HG03097 (cell line): ENCODE measurements around the gene LRRC8B.

Source experiments
- ATAC-seq: cut with Tn5 transposase; IDR thresholded peaks from one replicate; pipeline ENCODE4 v1.9.1; 2021; ENCODE audit not compliant: unreplicated experiment, low FRiP score

LRRC8B gene

DNA sequence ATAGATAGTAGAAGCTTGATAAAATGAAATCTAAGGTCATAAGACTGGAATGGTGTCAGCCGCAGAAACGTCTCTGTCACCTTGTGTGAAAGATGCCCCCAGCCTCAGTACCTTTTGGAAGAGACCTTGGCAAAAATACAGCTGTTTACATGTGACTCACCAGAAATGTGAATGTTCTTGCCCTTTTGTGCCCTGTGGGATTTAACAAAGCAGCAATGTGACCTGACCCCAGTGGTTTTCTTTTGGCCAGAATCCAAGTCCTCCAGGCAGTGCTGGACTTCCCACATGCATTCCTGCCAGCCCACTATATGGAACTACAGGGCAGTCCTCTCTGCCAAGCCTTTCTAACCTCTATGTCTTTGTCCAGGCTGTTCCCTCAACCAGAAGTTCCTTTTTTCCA, 81.1 kb downstream of the LRRC8B start:
- no peak for ATAC-seq

- ATAC-seq: no peak
Observed at GRCh38 chr1:89606227-89606980, 81.8 kb downstream of the LRRC8B start.

DNA sequence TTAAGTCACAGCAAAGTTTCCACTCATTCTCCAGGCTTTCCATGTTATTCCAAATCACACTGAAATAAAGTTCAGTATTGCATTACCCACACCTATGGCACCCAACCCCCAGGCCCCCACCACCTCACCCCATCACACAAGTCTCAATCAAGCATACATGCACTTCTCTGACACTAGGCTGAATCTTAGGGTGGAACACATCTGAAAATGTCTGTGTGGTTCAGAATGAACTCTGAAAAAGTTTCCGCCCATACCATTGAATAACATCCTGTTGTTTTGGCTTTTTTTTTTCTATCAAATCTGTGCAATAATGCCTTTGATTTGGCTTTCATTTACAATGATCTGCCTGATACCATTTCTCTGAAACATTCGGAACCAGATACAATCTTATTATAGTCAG, 82.5 kb downstream of the LRRC8B start:
- no peak for ATAC-seq

DNA sequence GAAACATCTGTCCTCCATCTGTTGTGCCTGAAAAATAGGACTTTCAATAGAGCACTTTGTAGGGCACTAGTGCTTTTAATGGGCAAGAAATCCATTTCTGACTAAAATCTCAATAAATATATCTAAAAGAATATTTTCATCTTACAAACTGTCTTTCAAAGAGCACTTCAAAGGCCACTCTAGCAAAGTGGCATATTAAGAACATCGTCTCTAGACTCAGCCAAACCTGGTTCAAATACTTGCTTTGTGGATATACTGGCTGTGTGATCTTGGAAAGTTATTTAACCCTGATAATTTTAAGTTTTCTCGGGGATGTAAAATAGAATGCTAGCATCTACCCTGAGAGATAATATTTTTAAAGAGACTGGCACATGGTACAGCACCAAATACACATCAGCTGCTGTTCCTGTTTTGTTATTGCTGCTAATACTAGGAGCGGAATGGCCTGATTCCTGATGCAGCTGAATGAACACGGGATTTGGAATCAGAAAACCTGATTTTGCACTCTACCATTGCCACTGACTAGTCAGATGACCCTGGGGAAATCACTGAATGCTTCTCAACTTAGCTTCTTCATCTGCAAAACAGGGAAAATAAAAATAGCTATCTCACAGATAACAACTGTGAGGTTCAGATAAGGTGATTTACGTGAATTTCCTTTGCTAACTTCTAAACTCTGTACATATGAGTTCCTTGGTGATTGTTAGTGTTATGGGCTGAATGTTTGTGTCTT, 83.1 kb downstream of the LRRC8B start:
- ATAC-seq: no peak

- no peak for ATAC-seq
Observed at GRCh38 chr1:89608319-89608983, 83.8 kb downstream of the LRRC8B start.

DNA sequence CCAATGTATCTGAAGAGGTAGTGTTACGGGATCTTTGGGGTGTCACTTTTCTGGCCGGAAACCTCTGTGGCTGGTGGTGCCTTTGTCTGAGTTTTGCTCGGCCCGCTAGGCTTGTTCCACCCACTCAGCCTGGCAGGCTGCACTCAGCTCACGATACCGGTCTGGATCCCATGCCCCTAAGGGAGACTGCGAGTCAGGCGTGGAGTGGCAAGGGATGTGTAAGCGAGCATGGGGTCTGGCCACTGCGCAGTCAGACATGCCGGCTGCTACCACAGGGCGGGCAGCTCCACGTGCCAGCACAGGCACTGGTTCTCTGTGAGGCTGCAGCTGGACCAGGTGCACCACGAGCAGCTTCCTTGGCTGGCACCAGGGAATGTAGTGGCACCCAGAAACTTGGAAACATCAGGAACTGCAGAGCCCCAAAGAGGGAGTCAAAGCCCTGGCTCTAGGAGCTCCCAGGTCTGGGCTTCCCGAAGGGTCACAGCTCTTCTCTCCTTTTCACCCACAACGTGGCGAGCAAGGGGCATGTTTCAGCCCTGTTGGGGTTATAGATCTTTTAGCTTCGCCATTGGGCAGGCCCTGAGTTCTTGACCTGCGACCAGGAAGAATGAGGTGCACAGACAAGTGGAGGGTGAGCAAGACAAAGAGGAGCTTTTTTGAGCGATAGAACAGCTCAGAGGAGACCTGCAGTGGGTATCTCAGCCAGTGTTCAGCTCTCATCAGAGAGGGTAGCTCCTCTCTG, 84.5 kb downstream of the LRRC8B start:
- no peak for ATAC-seq

DNA sequence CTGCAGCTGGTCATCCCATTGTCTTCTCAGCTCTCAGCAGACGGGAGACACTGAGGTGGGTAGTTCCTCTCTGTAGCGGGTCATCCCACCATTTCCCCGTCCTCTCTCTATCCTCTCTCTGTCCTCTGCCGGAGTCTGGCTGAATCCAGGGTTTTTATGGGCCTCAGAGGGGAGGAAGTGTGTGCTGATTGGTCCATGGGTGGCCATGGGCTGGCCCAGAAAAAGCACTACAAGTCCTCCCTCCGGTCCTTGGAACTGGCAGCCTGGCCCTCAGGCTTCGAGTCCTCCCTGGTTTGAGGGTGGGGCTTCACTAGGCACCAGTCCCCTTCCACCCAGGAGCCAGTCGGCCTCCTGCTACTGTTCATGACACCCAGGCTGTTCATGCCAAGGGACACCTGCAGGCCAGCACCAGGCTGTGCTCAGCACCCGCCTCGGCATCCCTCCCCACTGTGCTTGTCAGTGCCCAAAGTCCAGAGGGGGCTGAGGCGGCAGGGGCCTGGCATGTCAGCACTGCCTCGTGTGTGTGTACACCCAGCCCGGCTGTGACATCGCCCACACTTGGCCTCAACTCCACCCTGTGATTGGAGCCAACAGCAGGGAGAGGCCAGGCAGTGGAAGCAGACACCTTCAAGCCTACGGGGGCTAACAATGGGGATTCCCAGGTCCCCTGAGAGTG, 85.3 kb downstream of the LRRC8B start:
- no peak for ATAC-seq

GRCh38 chr1:89610457-89611011, 85.9 kb downstream of the LRRC8B start:
- ATAC-seq: no peak

DNA sequence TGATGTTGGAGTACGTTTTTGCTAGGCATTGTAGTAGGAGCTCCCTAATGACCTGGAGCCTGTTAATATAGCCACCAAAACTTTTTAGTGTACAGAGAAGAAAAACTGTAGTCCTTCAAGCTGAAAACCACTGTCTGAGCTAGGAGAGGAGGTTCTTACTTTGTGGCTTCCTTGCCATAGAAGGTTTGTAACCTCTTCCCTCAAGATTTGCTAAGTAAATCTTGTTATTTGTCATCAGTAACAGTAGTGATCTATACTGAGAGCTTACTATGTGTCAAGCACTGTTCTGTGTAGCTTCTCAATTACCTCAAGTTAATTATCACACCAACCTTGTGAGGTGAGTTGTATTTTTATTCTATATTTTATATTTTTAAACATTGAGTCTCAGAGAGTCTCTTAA, 87.1 kb downstream of the LRRC8B start:
- ATAC-seq: peak; percentile 91

DNA sequence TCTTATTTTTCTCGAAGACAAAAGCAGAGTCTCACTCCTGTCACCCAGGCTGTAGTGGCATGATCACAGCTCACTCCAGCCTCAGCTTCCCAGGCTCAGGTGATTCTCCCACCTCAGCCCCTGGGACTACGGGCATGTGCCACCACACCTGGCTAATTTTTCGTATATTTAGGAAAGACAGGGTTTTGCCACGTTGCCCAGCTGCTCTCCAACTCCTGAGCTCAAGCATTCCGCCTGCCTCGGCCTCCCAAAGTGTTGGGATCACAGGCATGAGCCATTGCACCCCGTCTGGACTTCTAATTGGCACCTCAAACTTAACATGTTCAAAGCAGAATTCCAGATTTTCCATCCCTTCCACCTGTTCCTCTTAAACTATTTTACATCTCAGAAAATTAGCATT, 89.3 kb downstream of the LRRC8B start:
- ATAC-seq: no peak

GRCh38 chr1:89615676-89616598, 91.3 kb downstream of the LRRC8B start:
- no peak for ATAC-seq

- ATAC-seq: no peak
Observed at GRCh38 chr1:89616844-89617627, 92.4 kb downstream of the LRRC8B start.

- no peak for ATAC-seq
Observed at GRCh38 chr1:89620664-89621063, 96.0 kb downstream of the LRRC8B start.

DNA sequence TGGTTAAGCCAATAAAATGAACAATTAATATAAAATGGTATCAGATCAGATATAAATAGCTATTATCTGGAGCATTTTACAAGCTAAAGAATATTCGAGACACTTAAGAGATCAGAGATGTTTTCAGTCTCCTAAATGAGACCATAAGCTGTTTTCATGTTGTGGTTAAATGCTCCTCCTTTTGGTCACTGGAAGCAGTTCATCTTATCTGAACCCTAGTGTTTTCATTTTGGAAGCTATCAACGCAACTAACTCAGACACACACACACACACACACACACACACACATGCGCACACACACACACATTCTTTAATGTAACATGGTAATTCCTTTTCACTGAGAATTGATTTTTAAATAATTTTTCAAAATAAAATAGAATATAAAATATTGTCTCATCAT, 98.3 kb downstream of the LRRC8B start:
- no peak for ATAC-seq

DNA sequence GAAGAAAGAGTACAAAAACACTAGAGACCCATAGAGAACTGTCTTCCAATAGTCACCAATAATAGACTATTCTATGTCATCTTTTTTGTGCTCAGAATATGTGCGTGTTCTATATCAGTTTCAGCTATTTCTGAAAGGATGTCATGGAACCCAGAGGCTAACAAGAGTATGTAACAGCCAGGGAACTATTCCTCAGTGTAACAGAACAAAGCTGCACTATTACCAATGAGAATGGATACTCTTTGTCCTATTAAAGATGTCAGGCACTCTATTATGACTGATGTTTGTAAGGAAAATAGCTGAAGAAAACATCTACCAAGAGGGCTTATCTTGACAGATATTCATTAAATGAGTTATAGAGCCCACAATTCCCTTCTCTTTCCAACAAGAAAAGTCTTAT, 99.7 kb downstream of the LRRC8B start:
- no peak for ATAC-seq

DNA sequence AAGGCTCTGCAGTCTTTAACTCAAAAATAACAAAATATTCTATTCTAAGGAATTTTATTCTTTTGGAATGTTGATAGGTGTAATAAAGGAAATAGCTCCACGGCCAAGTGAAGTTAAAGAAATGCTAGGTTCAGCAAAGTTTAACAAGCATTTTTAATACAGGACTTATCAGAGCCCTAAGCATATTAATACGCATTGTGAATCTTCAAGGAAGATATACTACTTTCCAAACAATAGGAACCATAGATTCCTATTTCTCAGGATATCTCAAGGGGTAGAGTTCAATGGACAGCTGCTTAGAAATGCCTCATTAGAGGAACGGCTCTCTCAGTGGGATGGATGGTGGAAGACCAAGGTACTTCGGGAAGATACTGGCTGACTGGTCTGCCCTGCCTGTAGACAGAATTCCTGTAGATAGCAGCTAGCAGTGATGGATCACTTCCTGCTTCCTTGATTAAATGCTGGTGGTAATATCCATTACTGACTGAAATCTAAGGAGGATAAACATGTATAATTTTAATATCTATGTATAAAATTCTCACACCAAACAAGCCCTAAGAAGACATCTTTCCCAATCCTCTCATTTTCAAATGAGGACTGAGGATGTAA, 100.2 kb downstream of the LRRC8B start:
- ATAC-seq: no peak

GRCh38 chr1:89627596-89627962, 103.0 kb downstream of the LRRC8B start:
- ATAC-seq: no peak

DNA sequence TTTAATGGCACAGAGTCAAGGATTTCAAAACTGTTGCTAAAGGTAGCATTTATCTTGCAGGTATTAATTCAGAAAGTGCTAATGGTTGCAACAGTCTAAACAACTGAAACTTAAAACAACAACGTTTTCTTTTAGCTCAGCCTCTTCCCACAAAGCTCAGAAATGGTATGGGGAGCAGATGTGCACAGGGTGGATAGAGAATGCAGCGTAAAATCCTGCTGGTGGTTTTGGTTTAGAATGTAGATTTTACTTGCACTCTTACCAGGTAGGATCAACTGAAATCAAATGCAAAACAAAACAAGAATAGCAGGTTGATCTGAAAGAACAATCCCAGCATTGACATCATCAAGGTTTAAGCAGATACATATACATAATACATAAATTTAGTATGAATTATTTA, 104.5 kb downstream of the LRRC8B start:
- no peak for ATAC-seq
